Activated CD4-positive, alpha-beta memory T cell treated with anti-CD3 and anti-CD28 coated beads for 36 hours (primary cell): ENCODE measurements around the gene TMUB1. TPM values are rescaled to one million over a fixed set of nuclear protein-coding genes. Genes with fewer than 3 reads are reported as not detected.

Source experiments
- CTCF ChIA-PET: fragments of 350-600 bp; sonication (Branson Sonifier 250); formaldehyde crosslinking; loops from one replicate; lab custom pipeline; 2021; ENCODE audit warnings: antibody characterized with exemption, inconsistent platforms; lab: Charles Lee
- POLR2A ChIA-PET: fragments of 350-600 bp; sonication (Branson Sonifier 250); formaldehyde crosslinking; loops from one replicate; lab custom pipeline; 2021; ENCODE audit warnings: antibody characterized with exemption; lab: Charles Lee
- DNase-seq: peaks from one replicate; pipeline ENCODE4 v3.0.0-alpha.2; 2020
- H3K27ac Mint-ChIP-seq: one replicate; pipeline ENCODE4 v1.8.0; 2021; ENCODE audit warnings: mixed read lengths
- H3K27me3 Mint-ChIP-seq: one replicate; pipeline ENCODE4 v1.8.0; 2021; ENCODE audit warnings: mixed read lengths
- H3K36me3 Mint-ChIP-seq: one replicate; pipeline ENCODE4 v1.8.0; 2021; ENCODE audit warnings: mixed read lengths
- H3K4me1 Mint-ChIP-seq: one replicate; pipeline ENCODE4 v1.8.0; 2021; ENCODE audit warnings: low read depth, mixed read lengths
- H3K4me3 Mint-ChIP-seq: one replicate; pipeline ENCODE4 v1.8.0; 2021; ENCODE audit warnings: mild to moderate bottlenecking, mixed read lengths
- H3K9me3 Mint-ChIP-seq: one replicate; pipeline ENCODE4 v1.8.0; 2021; ENCODE audit warnings: mixed read lengths
- intact Hi-C: fragments of 100-400 bp; cut with micrococcal nuclease; formaldehyde crosslinking; loops from one replicate; pipeline ENCODE4 v1.15.1; 2023
- total RNA-seq, 2 experiments: library from RNA; stranded (reverse); gene quantifications; one replicate each; pipeline ENCODE4 v1.2.3, GENCODE V29; 2021

Gene TMUB1
- total RNA-seq, 2 experiments from 2014 or later, result 53.8 to 60.9 TPM

DNA sequence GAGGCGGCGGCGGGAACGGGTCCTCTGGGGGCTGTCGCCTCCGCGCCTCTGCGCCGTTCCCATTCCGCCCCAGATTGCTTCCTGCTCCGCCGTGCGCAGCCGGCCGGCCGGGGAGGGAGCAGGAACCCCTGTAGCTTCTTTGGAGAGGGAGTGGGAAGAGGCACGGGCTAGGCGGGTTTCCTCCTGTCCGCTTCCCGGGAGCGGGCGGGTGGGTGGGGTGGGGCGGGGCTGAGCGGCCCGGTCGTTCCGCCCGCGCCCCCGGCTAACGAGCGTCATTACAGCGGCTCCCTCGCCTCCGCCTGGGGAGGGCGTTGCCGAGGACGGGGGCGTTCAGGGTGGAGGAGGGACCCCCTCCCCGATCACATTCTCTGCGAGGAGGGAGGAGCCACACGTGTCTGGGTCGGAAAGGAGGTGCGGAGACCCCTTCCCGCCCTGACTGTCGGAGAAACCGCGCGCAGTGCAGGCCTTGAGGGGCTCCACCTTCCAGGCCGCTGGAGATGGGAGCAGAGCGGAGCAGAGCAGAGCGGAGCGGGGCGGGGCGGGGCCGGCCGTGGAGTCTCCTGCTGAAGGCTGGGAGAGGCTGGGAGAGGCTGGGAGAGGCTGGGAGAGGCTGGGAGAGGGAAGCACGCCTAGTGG, 42.7 kb upstream of the TMUB1 start:
- CTCF ChIA-PET, result interaction anchor here (2.3 to 2.7 kb wide), 2 partner anchors 15 to 42 kb away, joined by 42 to 44 read pairs; partner anchors contain the start of gene GBX1
- DNase-seq, result no peak
- Mint-ChIP-seq H3K4me1 (no peaks in the 10 kb centered on the region), H3K36me3 (peaks cover 17% of the 10 kb centered on the region), H3K27me3 (no peaks in the 10 kb centered on the region), H3K9me3 (no peaks in the 10 kb centered on the region), H3K4me3 (no peak overlapping the region), H3K27ac (no peak overlapping the region)
- intact Hi-C loops, result loop anchor here (2.0 kb wide), 1 partner anchor 119 kb away; no protein-coding TSS in a partner anchor
- POLR2A ChIA-PET, result no interaction called here

DNA sequence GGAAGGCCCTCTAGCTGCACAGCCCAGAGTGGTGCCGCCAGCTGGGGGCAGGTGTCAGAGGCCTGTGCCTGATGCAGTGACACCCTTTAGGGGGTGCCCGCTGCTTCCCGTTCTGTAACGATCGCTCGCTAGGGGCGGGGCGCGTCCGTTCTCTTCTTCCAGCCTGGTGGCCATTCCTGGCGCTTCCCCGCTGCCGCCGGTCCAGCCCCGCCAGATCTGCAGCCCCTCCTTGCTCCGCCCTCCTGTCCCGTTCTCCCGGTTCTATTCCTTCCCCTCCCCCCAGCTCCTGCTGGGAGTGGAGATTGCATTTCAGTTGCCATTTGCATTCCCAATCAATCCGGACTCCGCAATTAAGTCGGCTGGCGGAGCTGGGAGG, 42.2 kb upstream of the TMUB1 start:
- CTCF ChIA-PET, result interaction anchor here (2.3 to 2.7 kb wide), 2 partner anchors 15 to 43 kb away, joined by 42 to 44 read pairs; partner anchors contain the start of gene GBX1
- Mint-ChIP-seq H3K4me3 (no peak overlapping the region), H3K36me3 (peaks cover 15% of the 10 kb centered on the region), H3K27ac (no peak overlapping the region), H3K4me1 (no peaks in the 10 kb centered on the region), H3K27me3 (no peaks in the 10 kb centered on the region), H3K9me3 (no peaks in the 10 kb centered on the region)
- DNase-seq, result no peak
- intact Hi-C loops, result loop anchor here (2.0 kb wide), 1 partner anchor 119 kb away; no protein-coding TSS in a partner anchor
- POLR2A ChIA-PET, result no interaction called here

DNA sequence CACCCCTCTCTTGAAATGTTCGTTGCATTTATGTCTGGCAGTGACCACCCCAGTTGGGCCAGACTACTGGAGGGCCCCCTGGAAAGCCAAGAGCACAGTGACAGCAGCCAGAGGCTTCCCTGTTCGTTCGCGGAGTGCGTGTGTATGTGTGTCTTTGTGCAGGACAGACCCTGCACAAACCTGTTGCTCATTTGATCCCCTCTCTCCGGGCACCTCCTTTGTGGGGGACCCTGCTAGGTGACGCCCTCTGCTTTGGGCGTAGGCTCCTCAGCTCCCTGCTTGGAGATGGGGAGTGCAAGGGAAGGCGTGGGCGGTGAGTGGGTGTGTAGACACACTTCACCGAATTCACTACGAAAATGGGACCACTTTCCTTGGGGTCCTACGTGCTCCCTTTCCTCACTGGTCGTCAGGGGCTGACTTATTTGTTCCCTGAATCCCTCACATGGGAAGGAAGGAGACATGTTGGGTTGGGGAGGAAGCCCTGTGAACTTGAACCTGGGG, 41.7 kb upstream of the TMUB1 start:
- no peak overlapping the region for H3K4me3 Mint-ChIP-seq
- H3K9me3 Mint-ChIP-seq, result no peaks in the 10 kb centered on the region
- intact Hi-C loops, result loop anchor here (1.0 to 2.0 kb wide), 3 partner anchors 47 to 178 kb away; no protein-coding TSS in a partner anchor
- ChIA-PET POLR2A (no interaction called here), CTCF (interaction anchor here (0.8 to 2.7 kb wide), 22 partner anchors 10 to 496 kb away, joined by 3 to 44 read pairs (median 7); partner anchors contain the start of genes ABCF2 and GBX1)
- H3K27me3 Mint-ChIP-seq, result no peaks in the 10 kb centered on the region
- peaks cover 15% of the 10 kb centered on the region for H3K36me3 Mint-ChIP-seq
- no peak for DNase-seq
- no peaks in the 10 kb centered on the region for H3K4me1 Mint-ChIP-seq
- H3K27ac Mint-ChIP-seq, result no peak overlapping the region

DNA sequence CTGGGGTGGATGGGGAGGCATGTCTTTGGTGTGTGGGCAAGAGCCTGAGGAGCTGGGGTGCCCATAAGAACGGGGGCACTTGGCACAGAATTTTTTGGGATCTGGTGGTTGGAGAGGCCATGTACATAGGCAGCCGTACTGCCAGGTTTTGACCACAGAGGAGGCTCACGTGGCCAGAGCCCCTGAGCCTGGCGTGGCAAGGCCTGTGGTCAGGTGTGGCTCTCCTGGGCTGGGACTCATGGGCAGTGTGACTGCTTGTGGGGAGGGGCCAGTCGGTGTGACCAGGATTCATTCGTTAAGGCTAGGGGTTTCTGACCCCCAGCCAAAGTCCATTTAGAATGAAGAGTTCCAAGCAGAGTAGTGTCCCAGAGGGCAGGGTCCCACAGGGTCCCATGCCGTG, 41.2 kb upstream of the TMUB1 start:
- H3K9me3 Mint-ChIP-seq, result no peaks in the 10 kb centered on the region
- no peak for DNase-seq
- peaks cover 15% of the 10 kb centered on the region for H3K36me3 Mint-ChIP-seq
- H3K27ac Mint-ChIP-seq, result no peak overlapping the region
- CTCF ChIA-PET, result interaction anchor here (0.6 to 2.7 kb wide), 43 partner anchors 9 to 496 kb away, joined by 3 to 44 read pairs (median 5); partner anchors contain the start of genes ABCB8, ABCF2 and GBX1
- no peaks in the 10 kb centered on the region for H3K27me3 Mint-ChIP-seq
- no peaks in the 10 kb centered on the region for H3K4me1 Mint-ChIP-seq
- no peak overlapping the region for H3K4me3 Mint-ChIP-seq
- intact Hi-C loops, result loop anchor here (1.0 to 2.0 kb wide), 3 partner anchors 48 to 179 kb away; no protein-coding TSS in a partner anchor
- POLR2A ChIA-PET, result no interaction called here

GRCh38 chr7:151123822-151124464, 40.6 kb upstream of the TMUB1 start:
- Mint-ChIP-seq H3K4me3 (no peak overlapping the region), H3K36me3 (peaks cover 15% of the 10 kb centered on the region)

GRCh38 chr7:151123158-151123821, 40.0 kb upstream of the TMUB1 start:
- no peak overlapping the region for H3K4me3 Mint-ChIP-seq

More at GRCh38 chr7:151123822-151124464, 40.6 kb upstream of the TMUB1 start:
- ChIA-PET CTCF (interaction anchor here (0.6 to 2.7 kb wide), 49 partner anchors 9 to 497 kb away, joined by 3 to 44 read pairs (median 4); partner anchors contain the start of genes ABCB8, ABCF2, FASTK and GBX1), POLR2A (no interaction called here)
- H3K9me3 Mint-ChIP-seq, result no peaks in the 10 kb centered on the region
- H3K4me1 Mint-ChIP-seq, result no peaks in the 10 kb centered on the region
- intact Hi-C loops, result loop anchor here (1.0 to 2.0 kb wide), 3 partner anchors 48 to 179 kb away; no protein-coding TSS in a partner anchor
- peak; percentile 85 for DNase-seq
- no peak overlapping the region for H3K27ac Mint-ChIP-seq
- no peaks in the 10 kb centered on the region for H3K27me3 Mint-ChIP-seq

GRCh38 chr7:151122796-151123157, 39.5 kb upstream of the TMUB1 start:
- DNase-seq, result no peak
- intact Hi-C loops, result no loop called here
- Mint-ChIP-seq H3K27me3 (no peaks in the 10 kb centered on the region), H3K36me3 (peaks cover 12% of the 10 kb centered on the region), H3K4me3 (no peak overlapping the region), H3K27ac (no peak overlapping the region), H3K9me3 (no peaks in the 10 kb centered on the region), H3K4me1 (no peaks in the 10 kb centered on the region)
- ChIA-PET POLR2A (no interaction called here), CTCF (no interaction called here)

More at GRCh38 chr7:151123158-151123821, 40.0 kb upstream of the TMUB1 start:
- Mint-ChIP-seq H3K36me3 (peaks cover 12% of the 10 kb centered on the region), H3K9me3 (no peaks in the 10 kb centered on the region), H3K27ac (no peak overlapping the region), H3K27me3 (no peaks in the 10 kb centered on the region), H3K4me1 (no peaks in the 10 kb centered on the region)
- ChIA-PET POLR2A (no interaction called here), CTCF (interaction anchor here (0.6 to 2.7 kb wide), 45 partner anchors 8 to 245 kb away, joined by 3 to 44 read pairs (median 5); partner anchors contain the start of genes ABCB8, ABCF2, FASTK and GBX1)
- no peak for DNase-seq
- intact Hi-C loops, result no loop called here

DNA sequence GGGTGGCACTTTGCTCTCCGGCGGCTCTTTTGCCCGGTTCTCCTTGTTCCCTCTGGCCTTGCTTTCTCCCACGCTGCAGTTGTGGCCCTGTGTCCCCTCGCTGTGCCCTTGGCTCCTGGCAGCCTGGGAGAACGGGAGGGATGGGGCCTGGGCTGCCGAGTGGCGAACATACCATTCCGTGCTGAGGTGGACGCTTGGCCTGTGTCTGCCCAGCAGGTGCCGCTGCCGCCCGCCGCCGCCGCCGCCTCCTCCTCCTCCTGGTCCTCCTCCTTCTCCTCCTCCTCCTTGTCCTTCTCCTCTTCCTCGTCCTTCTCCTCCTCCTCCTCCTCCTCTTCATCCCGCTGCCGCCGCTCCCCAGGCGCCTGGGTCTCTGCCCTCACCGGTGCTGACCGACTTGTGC, 39.0 kb upstream of the TMUB1 start:
- POLR2A ChIA-PET, result interaction anchor here (0.6 kb wide), 1 partner anchor 114 kb away, joined by 3 read pairs; no protein-coding TSS in a partner anchor
- Mint-ChIP-seq H3K4me1 (peaks cover 5% of the 10 kb centered on the region), H3K27ac (no peak overlapping the region), H3K36me3 (peaks cover 12% of the 10 kb centered on the region), H3K9me3 (no peaks in the 10 kb centered on the region), H3K4me3 (no peak overlapping the region), H3K27me3 (no peaks in the 10 kb centered on the region)
- no peak for DNase-seq
- CTCF ChIA-PET, result no interaction called here
- intact Hi-C loops, result no loop called here

DNA sequence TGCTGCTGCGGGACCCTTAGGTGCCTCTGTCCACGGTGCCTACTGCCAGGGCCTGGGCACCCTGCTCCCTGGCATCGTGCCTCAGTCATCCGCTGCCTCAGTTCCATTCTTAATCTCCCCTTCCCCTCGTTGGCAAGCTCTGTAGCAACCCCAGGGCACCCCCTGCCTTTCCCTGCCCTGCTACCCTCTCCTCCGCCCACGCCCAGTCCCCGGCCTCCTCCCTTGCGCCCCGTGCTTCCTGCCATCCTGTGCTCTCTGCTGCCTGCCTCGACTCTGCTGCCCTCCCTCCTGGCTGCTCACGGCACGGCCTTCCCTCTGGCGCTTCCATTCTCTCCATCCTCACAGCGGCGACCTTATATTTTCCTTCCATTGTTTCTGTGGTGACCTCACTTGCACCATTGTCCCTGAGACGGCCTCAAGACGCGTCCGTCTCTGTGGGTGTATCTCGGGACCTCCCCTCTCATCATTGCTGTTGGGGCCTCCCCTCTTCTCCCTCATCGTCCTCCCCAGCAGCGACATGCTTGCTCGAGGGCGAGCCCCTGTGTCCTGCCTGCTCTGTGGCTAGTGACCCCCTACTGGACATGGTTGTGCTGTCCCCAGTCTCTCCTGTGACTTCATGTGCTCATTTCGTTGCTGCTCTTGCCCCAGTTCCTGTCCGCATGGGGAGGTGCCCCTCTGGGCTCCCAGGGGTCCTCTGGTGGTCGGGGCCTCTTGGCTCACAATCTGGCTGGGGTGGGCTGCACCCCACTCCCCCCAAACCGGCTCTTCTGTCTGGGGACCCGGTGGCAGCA, 38.3 kb upstream of the TMUB1 start:
- Mint-ChIP-seq H3K9me3 (no peaks in the 10 kb centered on the region), H3K4me1 (peaks cover 9% of the 10 kb centered on the region), H3K4me3 (no peak overlapping the region), H3K36me3 (peaks cover 12% of the 10 kb centered on the region), H3K27me3 (no peaks in the 10 kb centered on the region), H3K27ac (no peak overlapping the region)
- intact Hi-C loops, result no loop called here
- POLR2A ChIA-PET, result no interaction called here
- DNase-seq, result no peak
- CTCF ChIA-PET, result no interaction called here

GRCh38 chr7:151120896-151121295, 37.6 kb upstream of the TMUB1 start:
- H3K27me3 Mint-ChIP-seq, result no peaks in the 10 kb centered on the region
- ChIA-PET CTCF (no interaction called here), POLR2A (no interaction called here)
- DNase-seq, result no peak
- no peaks in the 10 kb centered on the region for H3K9me3 Mint-ChIP-seq
- H3K4me3 Mint-ChIP-seq, result no peak overlapping the region
- intact Hi-C loops, result no loop called here
- H3K27ac Mint-ChIP-seq, result no peak overlapping the region
- peaks cover 12% of the 10 kb centered on the region for H3K36me3 Mint-ChIP-seq
- H3K4me1 Mint-ChIP-seq, result peaks cover 10% of the 10 kb centered on the region

DNA sequence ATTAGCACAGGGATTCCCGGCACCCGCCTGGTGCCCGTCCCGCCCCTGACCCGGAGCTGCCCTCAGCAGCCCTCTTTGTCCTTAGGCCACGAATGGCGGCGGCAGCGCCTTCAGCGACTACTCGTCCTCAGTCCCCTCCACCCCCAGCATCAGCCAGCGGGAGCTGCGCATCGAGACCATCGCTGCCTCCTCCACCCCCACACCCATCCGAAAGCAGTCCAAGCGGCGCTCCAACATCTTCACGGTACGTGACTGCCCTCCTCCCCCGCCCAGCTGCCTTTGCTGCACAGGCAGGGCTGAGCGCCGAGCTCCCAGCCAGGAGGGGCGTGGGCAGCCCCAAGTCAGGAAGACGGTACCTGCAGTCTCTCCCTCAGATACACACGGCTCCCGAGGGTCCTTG, 36.6 kb upstream of the TMUB1 start:
- no peaks in the 10 kb centered on the region for H3K27me3 Mint-ChIP-seq
- H3K36me3 Mint-ChIP-seq, result peaks cover 12% of the 10 kb centered on the region
- H3K9me3 Mint-ChIP-seq, result no peaks in the 10 kb centered on the region
- ChIA-PET POLR2A (no interaction called here), CTCF (interaction anchor here (0.9 to 1.2 kb wide), 2 partner anchors 9 to 44 kb away, joined by 4 read pairs; no protein-coding TSS in a partner anchor)
- H3K27ac Mint-ChIP-seq, result no peak overlapping the region
- no peak overlapping the region for H3K4me3 Mint-ChIP-seq
- peaks cover 12% of the 10 kb centered on the region for H3K4me1 Mint-ChIP-seq
- no peak for DNase-seq
- intact Hi-C loops, result loop anchor here (5.0 kb wide), 1 partner anchor 107 kb away; the partner anchor contains the start of gene ABCF2
